Measurements from ENCODE around the gene OR2V2.

OR2V2 gene

GRCh38 chr5:181190711-181191525, 43.5 kb downstream of the OR2V2 start:
- DNase-seq (ENCODE audit: low read depth): no peak

- peak; percentile 93 for DNase-seq (ENCODE audit: low read depth)
Observed at GRCh38 chr5:181191526-181192336, 44.3 kb downstream of the OR2V2 start.

- no peak for DNase-seq (ENCODE audit: low read depth)
Observed at GRCh38 chr5:181192337-181193046, 45.1 kb downstream of the OR2V2 start.

GRCh38 chr5:181193656-181194055, 46.3 kb downstream of the OR2V2 start:
- no peak for DNase-seq (ENCODE audit: low read depth)

GRCh38 chr5:181194489-181195248, 47.3 kb downstream of the OR2V2 start:
- DNase-seq (ENCODE audit: low read depth): no peak

- DNase-seq (ENCODE audit: low read depth): no peak
Observed at GRCh38 chr5:181195249-181195761, 47.9 kb downstream of the OR2V2 start.

GRCh38 chr5:181197326-181197951, 50.1 kb downstream of the OR2V2 start:
- DNase-seq (ENCODE audit: low read depth): no peak

GRCh38 chr5:181198106-181198685, 50.8 kb downstream of the OR2V2 start:
- no peak for DNase-seq (ENCODE audit: low read depth)

- no peak for DNase-seq (ENCODE audit: low read depth)
Observed at GRCh38 chr5:181198905-181199519, 51.6 kb downstream of the OR2V2 start.

GRCh38 chr5:181199881-181200638, 52.7 kb downstream of the OR2V2 start:
- DNase-seq (ENCODE audit: low read depth): no peak

GRCh38 chr5:181200816-181201215, 53.4 kb downstream of the OR2V2 start:
- DNase-seq (ENCODE audit: low read depth): no peak

GRCh38 chr5:181203093-181203711, 55.8 kb downstream of the OR2V2 start:
- DNase-seq (ENCODE audit: low read depth): no peak

GRCh38 chr5:181203777-181204112, 56.4 kb downstream of the OR2V2 start:
- no peak for DNase-seq (ENCODE audit: low read depth)

- DNase-seq (ENCODE audit: low read depth): no peak
Observed at GRCh38 chr5:181204113-181204825, 56.9 kb downstream of the OR2V2 start.

GRCh38 chr5:181204826-181205760, 57.7 kb downstream of the OR2V2 start, which contains the start of gene TRIM7:
Gene TRIM7 (minus strand): TSS chr5:181205196. CDS start chr5:181205110, 86 bp downstream.
- DNase-seq (ENCODE audit: low read depth): no peak

GRCh38 chr5:181205761-181206649, 58.6 kb downstream of the OR2V2 start:
- no peak for DNase-seq (ENCODE audit: low read depth)

All from stimulated activated CD8-positive, alpha-beta memory T cell treated with anti-CD3 and anti-CD28 coated beads, Interleukin-15, amount 100 ng/mL, for 1 hour (primary cell).